Measurements from ENCODE around the gene NAT16. TPM values are rescaled to one million over a fixed set of nuclear protein-coding genes. Genes with fewer than 3 reads are reported as not detected.

The NAT16 gene
- total and polyA plus RNA-seq, 9 of the 15 experiments (the other 6 are each of a cell fraction or from before 2014, with no cell fraction given) = 0.04 TPM; not detected in 8

DNA sequence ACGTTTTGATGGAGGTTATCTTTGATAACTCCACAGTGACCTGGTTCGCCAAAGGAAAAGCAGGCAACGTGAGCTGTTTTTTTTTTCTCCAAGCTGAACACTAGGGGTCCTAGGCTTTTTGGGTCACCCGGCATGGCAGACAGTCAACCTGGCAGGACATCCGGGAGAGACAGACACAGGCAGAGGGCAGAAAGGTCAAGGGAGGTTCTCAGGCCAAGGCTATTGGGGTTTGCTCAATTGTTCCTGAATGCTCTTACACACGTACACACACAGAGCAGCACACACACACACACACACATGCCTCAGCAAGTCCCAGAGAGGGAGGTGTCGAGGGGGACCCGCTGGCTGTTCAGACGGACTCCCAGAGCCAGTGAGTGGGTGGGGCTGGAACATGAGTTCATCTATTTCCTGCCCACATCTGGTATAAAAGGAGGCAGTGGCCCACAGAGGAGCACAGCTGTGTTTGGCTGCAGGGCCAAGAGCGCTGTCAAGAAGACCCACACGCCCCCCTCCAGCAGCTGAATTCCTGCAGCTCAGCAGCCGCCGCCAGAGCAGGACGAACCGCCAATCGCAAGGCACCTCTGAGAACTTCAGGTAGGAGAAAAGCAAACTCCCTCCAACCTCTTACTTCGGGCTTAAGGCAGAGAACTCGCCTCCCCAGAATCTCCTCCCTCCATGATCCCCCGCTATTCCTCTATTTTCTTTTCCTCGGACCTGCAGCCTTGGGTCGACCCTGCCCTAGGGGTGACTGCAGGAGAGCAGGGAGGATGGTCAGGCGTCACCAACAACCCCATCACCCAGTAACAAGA is 53.2 kb downstream of the NAT16 start, which contains the start of gene SERPINE1 (continued):
- TF ChIP-seq, protein P1, sequence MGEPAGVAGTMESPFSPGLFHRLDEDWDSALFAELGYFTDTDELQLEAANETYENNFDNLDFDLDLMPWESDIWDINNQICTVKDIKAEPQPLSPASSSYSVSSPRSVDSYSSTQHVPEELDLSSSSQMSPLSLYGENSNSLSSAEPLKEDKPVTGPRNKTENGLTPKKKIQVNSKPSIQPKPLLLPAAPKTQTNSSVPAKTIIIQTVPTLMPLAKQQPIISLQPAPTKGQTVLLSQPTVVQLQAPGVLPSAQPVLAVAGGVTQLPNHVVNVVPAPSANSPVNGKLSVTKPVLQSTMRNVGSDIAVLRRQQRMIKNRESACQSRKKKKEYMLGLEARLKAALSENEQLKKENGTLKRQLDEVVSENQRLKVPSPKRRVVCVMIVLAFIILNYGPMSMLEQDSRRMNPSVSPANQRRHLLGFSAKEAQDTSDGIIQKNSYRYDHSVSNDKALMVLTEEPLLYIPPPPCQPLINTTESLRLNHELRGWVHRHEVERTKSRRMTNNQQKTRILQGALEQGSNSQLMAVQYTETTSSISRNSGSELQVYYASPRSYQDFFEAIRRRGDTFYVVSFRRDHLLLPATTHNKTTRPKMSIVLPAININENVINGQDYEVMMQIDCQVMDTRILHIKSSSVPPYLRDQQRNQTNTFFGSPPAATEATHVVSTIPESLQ (CRISPR knock-in tag; IDR thresholded peaks at IDR 0.05) = no peak
- TF ChIP-seq ZNF699 (CRISPR knock-in tag; IDR thresholded peaks at IDR 0.05; ENCODE audit: insufficient replicate concordance) = no peak
- TF ChIP-seq, protein P2, sequence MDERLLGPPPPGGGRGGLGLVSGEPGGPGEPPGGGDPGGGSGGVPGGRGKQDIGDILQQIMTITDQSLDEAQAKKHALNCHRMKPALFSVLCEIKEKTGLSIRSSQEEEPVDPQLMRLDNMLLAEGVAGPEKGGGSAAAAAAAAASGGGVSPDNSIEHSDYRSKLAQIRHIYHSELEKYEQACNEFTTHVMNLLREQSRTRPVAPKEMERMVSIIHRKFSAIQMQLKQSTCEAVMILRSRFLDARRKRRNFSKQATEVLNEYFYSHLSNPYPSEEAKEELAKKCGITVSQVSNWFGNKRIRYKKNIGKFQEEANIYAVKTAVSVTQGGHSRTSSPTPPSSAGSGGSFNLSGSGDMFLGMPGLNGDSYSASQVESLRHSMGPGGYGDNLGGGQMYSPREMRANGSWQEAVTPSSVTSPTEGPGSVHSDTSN (CRISPR knock-in tag; IDR thresholded peaks at IDR 0.05; ENCODE audit: low read depth) = no peak
- TF ChIP-seq, protein P2 (tag; conservative IDR thresholded peaks at IDR 0.05; ENCODE audit: low read depth) = no peak
- TF ChIP-seq HDAC3 (IDR thresholded peaks at IDR 0.05; ENCODE audit: borderline replicate concordance, partially characterized antibody) = no peak
- no peak for TF ChIP-seq ZNF12 (CRISPR knock-in tag; IDR thresholded peaks at IDR 0.05)
- no peak for TF ChIP-seq SP2 (IDR thresholded peaks at IDR 0.05; ENCODE audit: extremely low read depth, low read depth, low read length, poor library complexity, severe bottlenecking)
- TF ChIP-seq, protein P3, sequence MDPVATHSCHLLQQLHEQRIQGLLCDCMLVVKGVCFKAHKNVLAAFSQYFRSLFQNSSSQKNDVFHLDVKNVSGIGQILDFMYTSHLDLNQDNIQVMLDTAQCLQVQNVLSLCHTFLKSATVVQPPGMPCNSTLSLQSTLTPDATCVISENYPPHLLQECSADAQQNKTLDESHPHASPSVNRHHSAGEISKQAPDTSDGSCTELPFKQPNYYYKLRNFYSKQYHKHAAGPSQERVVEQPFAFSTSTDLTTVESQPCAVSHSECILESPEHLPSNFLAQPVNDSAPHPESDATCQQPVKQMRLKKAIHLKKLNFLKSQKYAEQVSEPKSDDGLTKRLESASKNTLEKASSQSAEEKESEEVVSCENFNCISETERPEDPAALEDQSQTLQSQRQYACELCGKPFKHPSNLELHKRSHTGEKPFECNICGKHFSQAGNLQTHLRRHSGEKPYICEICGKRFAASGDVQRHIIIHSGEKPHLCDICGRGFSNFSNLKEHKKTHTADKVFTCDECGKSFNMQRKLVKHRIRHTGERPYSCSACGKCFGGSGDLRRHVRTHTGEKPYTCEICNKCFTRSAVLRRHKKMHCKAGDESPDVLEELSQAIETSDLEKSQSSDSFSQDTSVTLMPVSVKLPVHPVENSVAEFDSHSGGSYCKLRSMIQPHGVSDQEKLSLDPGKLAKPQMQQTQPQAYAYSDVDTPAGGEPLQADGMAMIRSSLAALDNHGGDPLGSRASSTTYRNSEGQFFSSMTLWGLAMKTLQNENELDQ (CRISPR knock-in tag; IDR thresholded peaks at IDR 0.05; ENCODE audit: borderline replicate concordance) = no peak
- TF ChIP-seq JUN (IDR thresholded peaks at IDR 0.05; ENCODE audit: borderline replicate concordance, low read depth, low read length) = no peak
- TF ChIP-seq JUN (CRISPR knock-in tag; IDR thresholded peaks at IDR 0.05; ENCODE audit: borderline replicate concordance) = no peak
- TF ChIP-seq CAMTA2 (CRISPR knock-in tag; conservative IDR thresholded peaks at IDR 0.05) = no peak
- no peak for TF ChIP-seq ZSCAN29 (IDR thresholded peaks at IDR 0.05)
- no peak for TF ChIP-seq TAF15 (IDR thresholded peaks at IDR 0.05; ENCODE audit: low read depth, low read length)
- TF ChIP-seq NFIX (CRISPR knock-in tag; IDR thresholded peaks at IDR 0.05; ENCODE audit: low read depth) = no peak
- TF ChIP-seq SAFB2 (IDR thresholded peaks at IDR 0.05; ENCODE audit: borderline replicate concordance, low read depth, low read length, severe bottlenecking) = no peak
- TF ChIP-seq E2F8 (IDR thresholded peaks at IDR 0.05; ENCODE audit: low read depth, partially characterized antibody) = no peak
- TF ChIP-seq DIDO1 (tag; IDR thresholded peaks at IDR 0.05; ENCODE audit: low read depth) = no peak
